ENCODE measurements around the gene CDK17.
"Not testable (repeated sequence)": the region's sequence is repeated elsewhere in the genome, so short reads cannot be mapped to it uniquely, and the experiment has no call there.

GRCh38 chr12:96315741-96316481 is 84.3 kb downstream of the CDK17 start:
- not testable (repeated sequence) for TF ChIP-seq POLR2A, CTCF, POLR2AphosphoS5 (IDR thresholded peaks at IDR 0.05)

Measured in breast epithelium (tissue), 3 donors.